Measurements from ENCODE around the gene C1orf105. TPM values are rescaled to one million over a fixed set of nuclear protein-coding genes. Genes with fewer than 3 reads are reported as not detected.

The C1orf105 gene
- total and polyA plus RNA-seq, 2 of the 13 experiments (the other 11 are each of a cell fraction or from before 2014, with no cell fraction given): 0.15 to 0.45 TPM

DNA sequence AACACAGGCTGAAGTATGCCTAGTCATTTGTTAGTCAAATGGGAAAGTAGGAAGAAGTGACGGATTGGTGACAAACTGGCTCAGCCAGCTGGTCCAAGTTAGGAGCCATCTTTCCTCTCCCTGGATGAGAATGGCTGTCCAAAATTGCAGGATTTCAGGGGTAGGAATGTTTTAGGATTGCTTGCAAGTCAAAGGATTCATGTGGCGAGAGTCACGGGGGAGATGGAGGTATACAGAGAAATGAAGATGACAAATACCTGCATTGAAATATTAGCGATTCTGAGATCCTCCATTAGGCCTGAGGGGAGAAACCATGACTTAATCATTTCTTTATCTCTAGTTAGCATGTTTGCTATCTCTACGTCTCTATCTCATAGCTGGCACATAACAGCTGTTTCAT is 65.1 kb downstream of the C1orf105 start (continued):
- no peak for TF ChIP-seq REST (IDR thresholded peaks at IDR 0.05; ENCODE audit: borderline replicate concordance in 1 of 2, low read depth in 1 of 2, low read length in 2 of 2)

- Histone ChIP-seq H3K9me3 (ENCODE audit: low read length) (no peaks in the 10 kb centered on the region), H3K27me3 (ENCODE audit: control insufficient read depth in 1 of 2, insufficient read depth in 2 of 2, low read length in 2 of 2) (no peaks in the 10 kb centered on the region; a peak in 2 of 5 replicates), H4K20me1 (ENCODE audit: insufficient read depth, low read length) (no peaks in the 10 kb centered on the region), H3K9ac (ENCODE audit: insufficient read depth, low read depth, low read length) (no peak overlapping the region), H2AFZ (ENCODE audit: low read length) (no peak overlapping the region), H3K4me3 (replicated peaks in 1 of 3; ENCODE audit: insufficient read depth in 1 of 3, low read depth in 2 of 3, low read length in 3 of 3) (no peak overlapping the region), H3K4me1 (ENCODE audit: insufficient read depth, low read length) (peaks cover 15% of the 10 kb centered on the region), H3K79me2 (ENCODE audit: insufficient read depth, low read length) (no peaks in the 10 kb centered on the region), H3K36me3 (replicated peaks in 1 of 2; ENCODE audit: control insufficient read depth in 1 of 2, insufficient read depth in 2 of 2, low read length in 2 of 2) (no peaks in the 10 kb centered on the region), H3K27ac (ENCODE audit: extremely low read length, insufficient read depth, low read length) (no peak overlapping the region), H3K4me2 (ENCODE audit: low read depth, low read length) (no peak overlapping the region)
- FAIRE-seq: no peak
- no TSS peak for BruUV-seq (replicated peaks)
- CTCF ChIA-PET (ENCODE audit: low intra/inter-chr PET ratio, low total read pairs): no interaction called here
- 52% methylated on average over 3 of the region's 3 CpGs for WGBS (ENCODE audit: low lambda C conversion rate)
- intact Hi-C loops (cut with micrococcal nuclease; ENCODE audit: unreplicated experiment) (no loop called here), in situ Hi-C loops (cut with HindIII; ENCODE audit: extremely low pct_ligation_motif_present, low pct_unique_long_range_greater_than_20kb) (no loop called here)
- no peak for DNase-seq (ENCODE audit: low spot score)
- no peak for ATAC-seq
- POLR2A ChIA-PET: no interaction called here
- no peak for TF ChIP-seq ZNF564 (CRISPR knock-in tag; IDR thresholded peaks at IDR 0.05)
- no peak for TF ChIP-seq ISL2 (CRISPR knock-in tag; IDR thresholded peaks at IDR 0.05)
- no peak for TF ChIP-seq FOXO1 (CRISPR knock-in tag; IDR thresholded peaks at IDR 0.05)
- TF ChIP-seq MLLT10 (CRISPR knock-in tag; IDR thresholded peaks at IDR 0.05): no peak
- TF ChIP-seq TOPORS (CRISPR knock-in tag; IDR thresholded peaks at IDR 0.05): no peak
- no peak for TF ChIP-seq ZNF484 (CRISPR knock-in tag; IDR thresholded peaks at IDR 0.05; ENCODE audit: borderline replicate concordance, low read depth)
- TF ChIP-seq NFYB (CRISPR knock-in tag; IDR thresholded peaks at IDR 0.05): no peak
- TF ChIP-seq ZNF3 (CRISPR knock-in tag; IDR thresholded peaks at IDR 0.05): no peak
- TF ChIP-seq ZFAT (CRISPR knock-in tag; conservative IDR thresholded peaks at IDR 0.05): no peak
- no peak for TF ChIP-seq SP2 (CRISPR knock-in tag; IDR thresholded peaks at IDR 0.05)
- TF ChIP-seq MTF1 (CRISPR knock-in tag; IDR thresholded peaks at IDR 0.05): no peak
- TF ChIP-seq, protein P1, sequence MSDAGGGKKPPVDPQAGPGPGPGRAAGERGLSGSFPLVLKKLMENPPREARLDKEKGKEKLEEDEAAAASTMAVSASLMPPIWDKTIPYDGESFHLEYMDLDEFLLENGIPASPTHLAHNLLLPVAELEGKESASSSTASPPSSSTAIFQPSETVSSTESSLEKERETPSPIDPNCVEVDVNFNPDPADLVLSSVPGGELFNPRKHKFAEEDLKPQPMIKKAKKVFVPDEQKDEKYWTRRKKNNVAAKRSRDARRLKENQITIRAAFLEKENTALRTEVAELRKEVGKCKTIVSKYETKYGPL (CRISPR knock-in tag; IDR thresholded peaks at IDR 0.05): no peak
- TF ChIP-seq ZNF354B (CRISPR knock-in tag; IDR thresholded peaks at IDR 0.05): no peak
- no peak for TF ChIP-seq MNT (IDR thresholded peaks at IDR 0.05)
- TF ChIP-seq MIER3 (CRISPR knock-in tag; IDR thresholded peaks at IDR 0.05; ENCODE audit: borderline replicate concordance): no peak
- no peak for TF ChIP-seq ZSCAN22 (CRISPR knock-in tag; IDR thresholded peaks at IDR 0.05)
- TF ChIP-seq ZBTB26 (CRISPR knock-in tag; IDR thresholded peaks at IDR 0.05; ENCODE audit: borderline replicate concordance): no peak
Observed at GRCh38 chr1:172486805-172487454, 66.4 kb downstream of the C1orf105 start.

Measured in HepG2 (cell line).